SJCRH30 (cell line): Measurements from ENCODE around the gene PDZD2. TPM values are rescaled to one million over a fixed set of nuclear protein-coding genes. Genes with fewer than 3 reads are reported as not detected.
"Not testable (repeated sequence)": the region's sequence is repeated elsewhere in the genome, so short reads cannot be mapped to it uniquely, and the experiment has no call there.

Experiments used
- DNase-seq, 2 experiments: peaks; one replicate each; pipeline ENCODE4 v3.0.0-alpha.2; 2015 to 2020
- H3K27ac ChIP-seq: fragments of 250-450 bp; sonication (Bioruptor Pico); 2 replicates; pipeline ENCODE4 v1.5.1; 2020; ENCODE audit warnings: mild to moderate bottlenecking, moderate library complexity
- H3K27me3 ChIP-seq: fragments of 250-450 bp; sonication (Bioruptor Pico); 2 replicates; pipeline ENCODE4 v1.5.1; 2020; ENCODE audit warnings: mild to moderate bottlenecking, moderate library complexity
- H3K36me3 ChIP-seq: fragments of 250-450 bp; sonication (Bioruptor Pico); 2 replicates; pipeline ENCODE4 v1.5.1; 2020; ENCODE audit warnings: mild to moderate bottlenecking, moderate library complexity
- H3K4me1 ChIP-seq: fragments of 250-450 bp; sonication (Bioruptor Pico); 2 replicates; pipeline ENCODE4 v1.5.1; 2020; ENCODE audit warnings: mild to moderate bottlenecking, moderate library complexity
- H3K4me3 ChIP-seq: fragments of 250-450 bp; sonication (Bioruptor Pico); 2 replicates; pipeline ENCODE4 v1.5.1; 2020; ENCODE audit warnings: mild to moderate bottlenecking, moderate library complexity
- H3K9me3 ChIP-seq: fragments of 250-450 bp; sonication (Bioruptor Pico); replicated peaks from 2 replicates; pipeline ENCODE4 v1.5.1; 2020; ENCODE audit warnings: mild to moderate bottlenecking, moderate library complexity
- total RNA-seq: library from RNA; depleted of rRNA; stranded (reverse); fragments of >200 nt; shearing (Covaris generic); gene quantifications from 2 replicates; pipeline ENCODE4 v1.2.3, GENCODE V29; 2014

PDZD2 gene
- total RNA-seq, 1 experiment from 2014 or later: 0.47 TPM

DNA sequence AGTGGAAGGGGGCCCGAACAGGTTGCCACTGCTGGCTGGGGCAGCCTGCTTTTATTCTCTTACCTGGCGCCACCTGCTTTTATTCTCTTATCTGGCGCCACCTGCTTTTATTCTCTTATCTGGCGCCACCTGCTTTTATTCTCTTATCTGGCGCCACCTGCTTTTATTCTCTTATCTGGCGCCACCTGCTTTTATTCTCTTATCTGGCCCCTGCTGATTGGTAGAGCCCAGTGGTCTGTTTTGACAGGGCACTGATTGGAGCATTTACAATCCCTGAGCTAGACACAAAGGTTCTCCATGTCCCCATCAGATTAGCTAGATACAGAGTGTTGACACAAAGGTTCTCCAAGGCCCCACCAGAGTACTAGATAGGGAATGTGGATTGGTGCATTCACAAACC lies 52.5 kb downstream of the PDZD2 start:
- not testable (repeated sequence) for H3K9me3 ChIP-seq, H3K27ac ChIP-seq, H3K4me1 ChIP-seq, H3K4me3 ChIP-seq, DNase-seq, H3K27me3 ChIP-seq, H3K36me3 ChIP-seq

DNA sequence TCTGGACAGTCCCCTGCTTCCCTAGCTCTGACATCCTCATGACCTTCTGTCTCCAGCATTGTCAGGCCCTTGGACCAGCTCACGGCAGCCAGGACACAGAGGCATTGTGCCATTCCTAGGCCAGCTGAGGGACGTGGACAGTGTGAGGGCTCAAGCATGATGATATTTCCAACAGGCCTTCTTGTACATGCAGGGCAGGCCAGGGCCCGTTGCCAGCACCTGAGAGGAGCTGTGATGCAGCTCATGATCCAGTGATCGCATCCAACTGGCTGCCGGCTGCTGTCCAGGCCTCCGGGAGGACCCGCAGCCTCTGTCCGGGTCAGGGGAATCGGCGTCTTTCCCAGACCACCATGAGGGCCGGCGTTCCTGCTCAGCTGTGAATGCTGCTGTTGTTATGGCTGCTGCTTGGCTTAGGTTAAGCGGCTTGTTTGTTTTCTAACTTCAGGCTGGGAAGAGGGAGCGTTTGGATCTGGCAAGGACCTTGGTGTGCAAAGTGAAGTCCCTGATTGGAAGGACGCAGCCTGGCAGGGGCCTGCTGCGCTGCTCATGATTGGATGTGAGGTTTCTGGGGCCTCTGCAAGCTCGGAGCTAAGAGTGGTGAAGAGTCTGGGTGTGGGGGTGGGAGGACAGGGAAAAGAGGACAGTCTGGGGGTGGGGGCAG lies 53.8 kb downstream of the PDZD2 start:
- no peaks in the 10 kb centered on the region for H3K9me3 ChIP-seq

GRCh38 chr5:31698673-31699072 lies 59.7 kb downstream of the PDZD2 start:
- no peak for DNase-seq
- no peaks in the 10 kb centered on the region for H3K4me1 ChIP-seq
- H3K4me3 ChIP-seq: no peak overlapping the region
- H3K27me3 ChIP-seq: peaks cover 15% of the 10 kb centered on the region; the same call in 1 of the 2 replicates
- H3K27ac ChIP-seq: no peak overlapping the region
- H3K36me3 ChIP-seq: no peaks in the 10 kb centered on the region
- H3K9me3 ChIP-seq: no peaks in the 10 kb centered on the region

More for the DNA sequence above, 53.8 kb downstream of the PDZD2 start:
- Histone ChIP-seq H3K36me3 (no peaks in the 10 kb centered on the region), H3K4me1 (no peaks in the 10 kb centered on the region), H3K27ac (no peak overlapping the region), H3K27me3 (no peaks in the 10 kb centered on the region; the same call in 1 of the 2 replicates), H3K4me3 (no peak overlapping the region)
- no peak for DNase-seq

DNA sequence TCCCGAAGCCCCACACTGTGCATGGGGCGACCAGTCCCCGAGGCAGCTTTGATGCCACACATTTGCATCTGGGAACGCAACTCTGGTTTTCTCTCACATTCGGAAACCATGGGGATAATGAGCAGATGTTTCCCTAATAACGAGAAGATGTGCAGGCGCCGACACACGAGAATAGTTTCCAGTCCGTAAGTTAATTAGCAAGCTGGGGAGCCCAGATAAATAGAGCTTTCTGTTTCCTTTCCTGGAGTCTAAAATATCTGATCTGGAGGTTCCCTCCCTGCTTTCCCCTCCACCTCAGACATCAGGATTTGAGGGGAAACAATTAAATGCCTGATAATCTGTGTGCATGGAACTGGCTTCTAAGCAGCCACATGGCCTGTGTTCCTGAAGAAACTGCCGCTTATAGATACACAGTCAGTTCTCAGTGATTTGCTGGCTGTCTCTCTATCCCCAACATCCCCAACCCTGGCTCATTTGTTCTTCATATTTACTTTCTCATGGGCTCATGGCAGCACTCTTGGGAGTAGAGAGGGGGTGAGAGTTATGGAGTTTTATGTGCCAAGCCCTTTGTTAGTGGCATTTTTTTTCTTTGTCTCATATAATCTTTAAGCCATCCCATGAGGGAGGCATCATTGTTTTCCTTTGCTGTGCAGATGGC lies 62.8 kb downstream of the PDZD2 start:
- H3K27me3 ChIP-seq: peaks cover 27% of the 10 kb centered on the region
- no peak overlapping the region for H3K4me3 ChIP-seq
- no peak overlapping the region for H3K27ac ChIP-seq
- no peaks in the 10 kb centered on the region for H3K9me3 ChIP-seq
- no peak for DNase-seq
- 0 out of 2 replicates have a peak, but pooled peaks cover 2% of the 10 kb centered on the region for H3K36me3 ChIP-seq
- H3K4me1 ChIP-seq: no peaks in the 10 kb centered on the region

- H3K27me3 ChIP-seq: peaks cover 27% of the 10 kb centered on the region
- no peak overlapping the region for H3K27ac ChIP-seq
- H3K36me3 ChIP-seq: 0 out of 2 replicates have a peak, but pooled peaks cover 2% of the 10 kb centered on the region
- H3K4me3 ChIP-seq: no peak overlapping the region
- H3K9me3 ChIP-seq: no peaks in the 10 kb centered on the region
- no peaks in the 10 kb centered on the region for H3K4me1 ChIP-seq
- DNase-seq: no peak
Observed at GRCh38 chr5:31702712-31703111, 63.8 kb downstream of the PDZD2 start.

DNA sequence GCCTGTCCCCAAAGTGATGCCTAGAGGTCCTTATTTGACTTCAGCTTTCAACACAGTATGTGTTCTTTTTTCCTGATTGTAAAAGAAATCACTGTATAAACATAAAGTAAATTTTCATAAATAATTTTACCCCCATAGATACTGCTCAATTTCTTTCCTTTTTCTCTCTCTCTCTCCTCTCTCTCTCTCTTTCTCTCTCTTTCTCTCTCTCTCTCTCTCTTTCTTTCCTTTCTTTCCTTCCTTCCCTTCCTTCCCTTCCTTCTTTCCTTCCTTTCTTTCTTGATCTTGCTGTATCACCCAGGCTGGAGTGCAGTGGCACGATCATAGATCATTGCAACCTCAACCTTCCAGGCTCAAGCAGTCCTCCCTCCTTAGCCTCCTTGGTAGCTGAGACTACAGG lies 64.8 kb downstream of the PDZD2 start:
- no peak overlapping the region for H3K4me3 ChIP-seq

DNA sequence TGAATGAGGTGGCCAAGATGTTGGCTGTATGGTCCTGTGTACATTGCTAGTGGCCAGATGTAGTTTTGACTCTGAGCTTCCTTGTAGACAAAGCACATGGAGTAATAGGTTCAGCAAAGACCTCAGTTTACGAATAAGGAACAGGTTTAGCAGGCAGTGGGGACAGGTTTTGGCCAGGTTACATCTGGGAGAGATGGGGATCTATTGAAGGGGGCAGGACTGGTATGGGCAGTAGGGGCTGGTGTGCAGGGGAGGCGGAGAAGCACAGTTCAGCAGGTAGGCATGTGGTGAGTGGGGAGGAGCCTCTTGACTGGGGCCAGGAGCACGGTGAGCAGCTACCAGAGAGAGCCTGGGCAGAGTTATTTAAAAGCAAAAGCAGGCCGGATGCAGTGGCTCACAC lies 67.3 kb downstream of the PDZD2 start:
- no peaks in the 10 kb centered on the region for H3K9me3 ChIP-seq
- H3K27me3 ChIP-seq: peaks cover 21% of the 10 kb centered on the region; the same call in 1 of the 2 replicates
- H3K4me1 ChIP-seq: no peaks in the 10 kb centered on the region
- 0 out of 2 replicates have a peak, but pooled peaks cover 2% of the 10 kb centered on the region for H3K36me3 ChIP-seq
- H3K27ac ChIP-seq: no peak overlapping the region
- no peak overlapping the region for H3K4me3 ChIP-seq
- no peak for DNase-seq

More for the DNA sequence above, 64.8 kb downstream of the PDZD2 start:
- Histone ChIP-seq H3K27ac (no peak overlapping the region), H3K4me1 (no peaks in the 10 kb centered on the region), H3K36me3 (0 out of 2 replicates have a peak, but pooled peaks cover 2% of the 10 kb centered on the region), H3K27me3 (peaks cover 27% of the 10 kb centered on the region), H3K9me3 (no peaks in the 10 kb centered on the region)
- DNase-seq: no peak

DNA sequence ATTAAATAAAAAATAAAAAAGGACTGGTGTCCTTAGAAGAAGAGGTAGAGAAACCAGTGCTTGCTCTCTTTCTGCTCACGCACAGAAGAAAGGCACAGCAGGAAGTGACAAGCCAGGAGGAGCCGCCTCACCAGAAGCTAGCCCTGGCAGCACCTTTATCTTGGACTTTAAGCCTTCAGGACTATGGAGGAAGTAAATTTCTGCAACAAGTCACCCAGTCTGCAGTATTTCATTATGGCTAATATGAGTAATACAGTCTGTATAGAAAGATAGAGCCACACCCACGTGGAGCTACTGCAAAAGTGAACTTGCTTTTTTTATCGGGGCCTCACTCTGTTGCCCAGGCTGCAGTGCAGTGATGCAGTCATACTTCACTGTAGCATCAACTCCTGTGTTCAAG lies 68.4 kb downstream of the PDZD2 start:
- H3K9me3 ChIP-seq: no peaks in the 10 kb centered on the region
- no peak overlapping the region for H3K27ac ChIP-seq
- no peak for DNase-seq
- peaks cover 18% of the 10 kb centered on the region; the same call in 1 of the 2 replicates for H3K27me3 ChIP-seq
- H3K4me3 ChIP-seq: no peak overlapping the region
- 0 out of 2 replicates have a peak, but pooled peaks cover 2% of the 10 kb centered on the region for H3K36me3 ChIP-seq
- H3K4me1 ChIP-seq: no peaks in the 10 kb centered on the region

DNA sequence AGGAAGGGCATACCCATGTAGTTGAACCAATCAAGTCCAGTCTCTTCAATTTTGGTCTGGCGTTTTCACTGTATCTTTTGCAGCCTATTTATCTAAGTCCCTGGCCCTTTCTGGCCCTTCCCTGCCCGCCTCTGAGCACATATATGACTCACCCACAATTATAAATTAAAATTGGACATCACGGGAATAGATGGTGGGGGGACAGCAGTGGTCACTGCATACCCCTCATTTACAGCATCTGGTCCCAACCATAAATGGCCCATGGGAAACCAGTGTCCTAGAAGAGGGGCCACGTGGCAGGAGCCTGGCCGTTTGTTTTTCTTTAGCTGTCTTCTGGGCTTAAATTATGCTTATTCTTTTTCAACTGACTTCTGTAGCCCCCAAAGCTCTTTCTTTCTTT lies 69.2 kb downstream of the PDZD2 start:
- no peaks in the 10 kb centered on the region for H3K4me1 ChIP-seq
- H3K36me3 ChIP-seq: 0 out of 2 replicates have a peak, but pooled peaks cover 2% of the 10 kb centered on the region
- DNase-seq: no peak

GRCh38 chr5:31711363-31711762 lies 72.4 kb downstream of the PDZD2 start:
- no peak for DNase-seq
- Histone ChIP-seq H3K4me1 (no peaks in the 10 kb centered on the region), H3K4me3 (no peak overlapping the region), H3K36me3 (no peaks in the 10 kb centered on the region), H3K27me3 (no peaks in the 10 kb centered on the region), H3K9me3 (no peaks in the 10 kb centered on the region), H3K27ac (no peak overlapping the region)

More for the DNA sequence above, 69.2 kb downstream of the PDZD2 start:
- H3K27me3 ChIP-seq: peaks cover 13% of the 10 kb centered on the region; the same call in 1 of the 2 replicates
- H3K4me3 ChIP-seq: no peak overlapping the region
- H3K27ac ChIP-seq: no peak overlapping the region
- no peaks in the 10 kb centered on the region for H3K9me3 ChIP-seq

GRCh38 chr5:31711935-31712592 lies 73.1 kb downstream of the PDZD2 start:
- Histone ChIP-seq H3K4me3 (no peak overlapping the region), H3K36me3 (no peaks in the 10 kb centered on the region), H3K27me3 (no peaks in the 10 kb centered on the region), H3K27ac (no peak overlapping the region), H3K4me1 (no peaks in the 10 kb centered on the region), H3K9me3 (no peaks in the 10 kb centered on the region)
- no peak for DNase-seq

DNA sequence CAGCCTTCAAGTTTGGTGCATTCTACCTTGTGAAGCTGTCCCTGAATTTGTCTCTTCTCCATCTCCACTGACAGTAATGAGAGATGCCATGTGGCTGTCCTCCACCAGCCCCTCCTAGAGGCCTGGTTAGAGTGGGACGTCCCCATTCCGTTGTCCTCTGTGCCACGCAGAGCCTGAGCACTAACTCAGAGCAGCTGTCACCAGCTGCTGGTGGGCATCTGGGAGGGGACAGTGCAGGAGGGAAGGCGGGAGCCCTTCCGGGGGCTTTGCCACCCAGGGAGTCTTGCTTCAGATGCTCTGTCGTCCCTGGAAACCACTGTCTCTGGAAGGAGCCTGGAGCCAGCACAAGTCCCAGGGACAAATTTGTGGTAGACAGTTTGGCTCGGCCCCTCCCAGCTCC lies 78.6 kb downstream of the PDZD2 start:
- Histone ChIP-seq H3K4me1 (no peaks in the 10 kb centered on the region), H3K27ac (no peak overlapping the region), H3K27me3 (0 out of 2 replicates have a peak, but pooled peaks cover 3% of the 10 kb centered on the region), H3K4me3 (no peak overlapping the region), H3K36me3 (no peaks in the 10 kb centered on the region; the same call in 1 of the 2 replicates), H3K9me3 (no peaks in the 10 kb centered on the region)
- DNase-seq: peak; percentile 19 to 39

GRCh38 chr5:31720004-31720403 lies 81.1 kb downstream of the PDZD2 start:
- no peak overlapping the region for H3K4me3 ChIP-seq
- no peak overlapping the region for H3K27ac ChIP-seq
- H3K9me3 ChIP-seq: no peaks in the 10 kb centered on the region
- H3K36me3 ChIP-seq: no peaks in the 10 kb centered on the region; the same call in 1 of the 2 replicates
- no peaks in the 10 kb centered on the region for H3K4me1 ChIP-seq
- 0 out of 2 replicates have a peak, but pooled peaks cover 3% of the 10 kb centered on the region for H3K27me3 ChIP-seq
- no peak for DNase-seq

DNA sequence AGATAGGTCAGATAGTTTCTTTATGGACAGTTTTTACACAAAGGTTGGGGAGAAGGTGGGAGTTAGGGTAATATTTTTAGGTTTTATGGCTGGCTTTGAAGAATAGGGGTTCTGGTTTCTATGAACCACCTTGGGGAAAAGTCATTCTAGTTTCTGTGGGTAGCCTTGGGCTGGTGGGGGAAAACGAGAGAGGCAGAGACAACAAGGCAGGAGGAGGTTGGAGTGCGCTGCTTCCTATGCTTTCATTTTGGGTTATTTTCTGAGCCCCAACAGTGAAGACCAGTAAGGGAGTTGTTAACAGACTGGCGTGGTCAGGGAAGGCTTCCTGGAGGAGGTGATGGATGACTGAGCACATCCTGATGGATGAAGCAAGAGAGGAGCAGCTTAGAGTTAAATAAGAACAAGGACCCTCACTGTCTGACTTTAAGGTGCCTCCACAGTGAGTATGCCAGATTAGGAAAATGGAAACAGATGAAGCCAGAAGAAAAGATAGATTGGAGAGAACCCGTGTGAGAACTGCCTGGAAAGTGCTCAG lies 81.9 kb downstream of the PDZD2 start:
- H3K4me1 ChIP-seq: no peaks in the 10 kb centered on the region
- H3K27me3 ChIP-seq: 0 out of 2 replicates have a peak, but pooled peaks cover 3% of the 10 kb centered on the region
- no peak overlapping the region for H3K27ac ChIP-seq
- no peak for DNase-seq
- H3K9me3 ChIP-seq: no peaks in the 10 kb centered on the region
- H3K4me3 ChIP-seq: no peak overlapping the region
- H3K36me3 ChIP-seq: no peaks in the 10 kb centered on the region; the same call in 1 of the 2 replicates
